ENCODE measurements around the gene SF3B3.

DNA sequence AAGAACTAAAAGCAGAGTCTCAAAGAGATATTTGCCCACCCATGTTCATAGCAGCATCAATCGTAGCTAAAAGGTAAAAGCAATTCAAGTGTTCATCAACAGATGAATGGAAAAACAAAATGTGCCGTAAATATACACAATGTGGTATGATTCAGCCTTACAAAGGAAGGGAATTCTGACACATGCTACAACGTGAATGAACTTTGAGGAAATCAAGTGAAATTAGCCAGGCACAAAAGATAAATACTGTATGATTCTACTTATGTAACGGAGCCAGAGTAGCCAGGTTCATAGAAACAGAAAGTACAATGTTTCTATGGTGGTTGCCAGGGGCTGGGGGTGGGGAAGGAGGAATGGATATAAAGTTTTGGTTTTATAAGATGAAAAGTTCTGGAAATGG is 64.9 kb downstream of the SF3B3 start:
- TF ChIP-seq, protein P1, sequence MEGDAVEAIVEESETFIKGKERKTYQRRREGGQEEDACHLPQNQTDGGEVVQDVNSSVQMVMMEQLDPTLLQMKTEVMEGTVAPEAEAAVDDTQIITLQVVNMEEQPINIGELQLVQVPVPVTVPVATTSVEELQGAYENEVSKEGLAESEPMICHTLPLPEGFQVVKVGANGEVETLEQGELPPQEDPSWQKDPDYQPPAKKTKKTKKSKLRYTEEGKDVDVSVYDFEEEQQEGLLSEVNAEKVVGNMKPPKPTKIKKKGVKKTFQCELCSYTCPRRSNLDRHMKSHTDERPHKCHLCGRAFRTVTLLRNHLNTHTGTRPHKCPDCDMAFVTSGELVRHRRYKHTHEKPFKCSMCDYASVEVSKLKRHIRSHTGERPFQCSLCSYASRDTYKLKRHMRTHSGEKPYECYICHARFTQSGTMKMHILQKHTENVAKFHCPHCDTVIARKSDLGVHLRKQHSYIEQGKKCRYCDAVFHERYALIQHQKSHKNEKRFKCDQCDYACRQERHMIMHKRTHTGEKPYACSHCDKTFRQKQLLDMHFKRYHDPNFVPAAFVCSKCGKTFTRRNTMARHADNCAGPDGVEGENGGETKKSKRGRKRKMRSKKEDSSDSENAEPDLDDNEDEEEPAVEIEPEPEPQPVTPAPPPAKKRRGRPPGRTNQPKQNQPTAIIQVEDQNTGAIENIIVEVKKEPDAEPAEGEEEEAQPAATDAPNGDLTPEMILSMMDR (IDR thresholded peaks at IDR 0.05): no peak
- peak in 1 of 2 donors; percentile 18 for TF ChIP-seq EP300 (IDR thresholded peaks at IDR 0.05)
